Lung (tissue), 12 donors: ENCODE results near the gene KCND3. TPM values are rescaled to one million over a fixed set of nuclear protein-coding genes. Genes with fewer than 3 reads are reported as not detected.

ENCODE experiments used
- ATAC-seq: fragments of 200-7000 bp; cut with Tn5 transposase; one replicate; pipeline ENCODE4 v1.9.1; 2020; ENCODE audit warnings: moderate number of reproducible peaks; ENCODE audit not compliant: insufficient read depth, low FRiP score
- DNase-seq, 3 donors: peaks; one replicate each; pipeline ENCODE4 v3.0.0-alpha.2; 2013 to 2017
- H3K27ac ChIP-seq, 2 donors: one replicate each; pipeline ENCODE4 v1.5.1; 2013; ENCODE audit warnings: mild to moderate bottlenecking in 2 of 2, moderate library complexity in 2 of 2, control low read depth in 1 of 2, inconsistent platforms in 1 of 2, low read depth in 1 of 2, low read length in 1 of 2
- H3K27me3 ChIP-seq, 3 donors: one replicate each; pipeline ENCODE4 v1.5.1; 2013; ENCODE audit warnings: low read length in 2 of 3; ENCODE audit not compliant: control insufficient read depth in 3 of 3, insufficient read depth in 3 of 3
- H3K36me3 ChIP-seq, 4 donors: one replicate each; pipeline ENCODE4 v1.5.1; 2013; ENCODE audit warnings: low read length in 4 of 4, mild to moderate bottlenecking in 1 of 4, moderate library complexity in 1 of 4; ENCODE audit not compliant: control insufficient read depth in 4 of 4, insufficient read depth in 4 of 4
- H3K4me1 ChIP-seq, 5 donors: one replicate each; pipeline ENCODE4 v1.5.1; 2013; ENCODE audit warnings: low read length in 5 of 5, mild to moderate bottlenecking in 2 of 5, moderate library complexity in 1 of 5; ENCODE audit not compliant: control insufficient read depth in 5 of 5, insufficient read depth in 5 of 5
- H3K4me3 ChIP-seq: one replicate; pipeline ENCODE4 v1.5.1; 2013; ENCODE audit warnings: mild to moderate bottlenecking, control low read depth, moderate library complexity
- H3K9ac ChIP-seq, 2 donors: one replicate each; pipeline ENCODE4 v1.5.1; 2013; ENCODE audit warnings: low read length in 2 of 2, control low read depth in 1 of 2; ENCODE audit not compliant: insufficient read depth in 1 of 2
- H3K9me3 ChIP-seq, 4 donors: one replicate each; pipeline ENCODE4 v1.5.1; 2013; ENCODE audit warnings: low read length in 3 of 4, mild to moderate bottlenecking in 1 of 4, moderate library complexity in 1 of 4; ENCODE audit not compliant: control insufficient read depth in 4 of 4, insufficient read depth in 3 of 4
- WGBS, 2 donors: extraction: QIAGEN DNeasy Blood & Tissue Kit; methylation state at CpG; one replicate each; pipeline ENCODE4 v1.1.7; 2013; 5-methylcytosine and 5-hydroxymethylcytosine counted together
- polyA plus RNA-seq, 2 donors: library from polyadenylated mRNA; stranded (reverse); fragments of 200-250 nt; gene quantifications; one replicate each; pipeline ENCODE4 v1.2.1, GENCODE V29; 2013
- total RNA-seq, 2 donors: library from RNA; depleted of rRNA in 1 of 2; stranded (reverse); fragments of >200 nt in 1 of 2; gene quantifications; one replicate each; pipeline ENCODE4 v1.2.1, GENCODE V29; 2014 to 2021
- TF ChIP-seq, protein P1 (sequence below): IDR thresholded peaks from 2 replicates; pipeline ENCODE4 v1.5.1; 2012; ENCODE audit warnings: mild to moderate bottlenecking; ENCODE audit errors: control extremely low read depth, extremely low read depth
- donor health status: control.
- donor health status: control.
- donor health status: Bipolar disorder and iron deficiency.
- donor health status: healthy.
- donor health status: DM: yes; HTN: yes; CAD: no.

The KCND3 gene
- total and polyA plus RNA-seq, 4 donors: 1.3 to 12.1 (median 4.9) TPM

- Histone ChIP-seq H3K9me3 (no peaks in the 10 kb centered on the region), H3K9ac (no peak overlapping the region), H3K4me3 (no peak overlapping the region), H3K36me3 (no peaks in the 10 kb centered on the region), H3K4me1 (no peaks in the 10 kb centered on the region), H3K27me3 (peaks cover 0 to 5% (median 0%) of the 10 kb centered on the region in 3 donors), H3K27ac (no peak overlapping the region)
- TF ChIP-seq, protein P1, sequence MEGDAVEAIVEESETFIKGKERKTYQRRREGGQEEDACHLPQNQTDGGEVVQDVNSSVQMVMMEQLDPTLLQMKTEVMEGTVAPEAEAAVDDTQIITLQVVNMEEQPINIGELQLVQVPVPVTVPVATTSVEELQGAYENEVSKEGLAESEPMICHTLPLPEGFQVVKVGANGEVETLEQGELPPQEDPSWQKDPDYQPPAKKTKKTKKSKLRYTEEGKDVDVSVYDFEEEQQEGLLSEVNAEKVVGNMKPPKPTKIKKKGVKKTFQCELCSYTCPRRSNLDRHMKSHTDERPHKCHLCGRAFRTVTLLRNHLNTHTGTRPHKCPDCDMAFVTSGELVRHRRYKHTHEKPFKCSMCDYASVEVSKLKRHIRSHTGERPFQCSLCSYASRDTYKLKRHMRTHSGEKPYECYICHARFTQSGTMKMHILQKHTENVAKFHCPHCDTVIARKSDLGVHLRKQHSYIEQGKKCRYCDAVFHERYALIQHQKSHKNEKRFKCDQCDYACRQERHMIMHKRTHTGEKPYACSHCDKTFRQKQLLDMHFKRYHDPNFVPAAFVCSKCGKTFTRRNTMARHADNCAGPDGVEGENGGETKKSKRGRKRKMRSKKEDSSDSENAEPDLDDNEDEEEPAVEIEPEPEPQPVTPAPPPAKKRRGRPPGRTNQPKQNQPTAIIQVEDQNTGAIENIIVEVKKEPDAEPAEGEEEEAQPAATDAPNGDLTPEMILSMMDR: no peak
- DNase-seq (peak in 1 of 3 donors; percentile 15), ATAC-seq (no peak)
- 67 to 80% methylated on average over 5 of the region's 5 CpGs for WGBS, 2 donors
These were observed 40.7 kb upstream of the KCND3 start for GRCh38 chr1:112030157-112030556.

DNA sequence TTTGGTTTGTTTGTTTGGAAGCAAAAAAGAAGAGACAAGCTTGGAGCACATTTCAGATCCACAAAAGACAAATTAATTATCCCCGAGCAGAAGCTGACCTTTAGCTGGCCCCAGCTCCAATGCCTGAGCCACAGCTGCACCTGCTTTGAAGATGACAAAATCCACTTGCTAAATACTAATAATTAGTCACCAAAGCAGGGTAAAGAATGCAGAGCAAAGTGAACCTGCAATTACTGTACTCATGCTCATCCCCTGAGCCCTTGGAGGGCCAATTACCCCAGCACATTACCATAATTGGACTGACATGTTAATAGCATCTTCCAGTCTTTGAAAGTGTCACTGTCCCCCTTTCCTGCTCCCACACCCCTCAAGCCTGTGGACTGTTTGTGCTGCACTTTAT is 38.2 kb upstream of the KCND3 start:
- no peaks in the 10 kb centered on the region for H3K9me3 ChIP-seq
- H3K27me3 ChIP-seq: peaks cover 0 to 5% (median 0%) of the 10 kb centered on the region in 3 donors
- H3K4me1 ChIP-seq: no peaks in the 10 kb centered on the region
- no peak overlapping the region for H3K27ac ChIP-seq
- H3K4me3 ChIP-seq: no peak overlapping the region
- TF ChIP-seq, protein P1: no peak
- WGBS, 2 donors: 71 to 74% methylated on average over 1 of the region's 1 CpG
- DNase-seq: no peak
- ATAC-seq: peak; percentile 22
- no peak overlapping the region for H3K9ac ChIP-seq
- no peaks in the 10 kb centered on the region for H3K36me3 ChIP-seq

DNA sequence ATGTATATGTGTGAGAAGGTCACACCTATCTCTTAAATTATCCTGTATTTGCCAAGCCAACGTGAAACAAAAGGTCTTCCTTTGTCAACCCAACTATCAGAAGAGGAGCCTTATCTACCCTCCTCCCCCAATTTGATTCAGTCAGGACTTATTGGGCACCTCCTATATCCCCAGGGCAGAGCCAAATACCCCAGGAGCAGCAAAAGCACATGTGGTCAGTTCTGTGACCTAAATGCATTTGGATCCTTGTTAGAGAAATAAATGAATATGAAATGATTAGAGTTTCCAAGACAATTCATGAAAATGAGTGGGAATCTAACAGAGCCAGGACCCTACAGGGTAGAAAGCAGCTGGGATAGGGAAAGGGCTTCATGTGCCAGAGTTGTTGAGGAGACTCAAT is 37.0 kb upstream of the KCND3 start:
- ATAC-seq: no peak

DNA sequence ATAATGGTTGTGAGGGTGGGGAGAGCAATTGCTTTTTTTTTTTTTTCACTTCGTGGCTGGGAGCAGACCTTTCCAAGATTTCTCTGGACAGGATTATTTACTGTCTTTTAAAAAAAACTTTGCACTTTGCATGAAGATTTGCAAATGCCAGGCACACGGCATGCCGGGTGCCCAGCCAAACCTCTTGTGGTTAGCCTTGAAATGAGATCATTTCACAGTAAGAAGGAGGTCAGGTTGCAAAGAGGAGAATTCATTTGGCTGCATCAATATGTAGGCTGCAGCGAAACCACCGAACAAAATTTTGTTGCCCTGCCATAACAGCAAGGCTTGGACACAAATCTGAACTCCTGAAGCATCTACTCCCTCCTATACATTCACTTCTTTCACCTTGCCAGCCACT is 36.5 kb upstream of the KCND3 start:
- Histone ChIP-seq H3K4me3 (no peak overlapping the region), H3K9me3 (no peaks in the 10 kb centered on the region), H3K9ac (no peak overlapping the region), H3K36me3 (no peaks in the 10 kb centered on the region), H3K27me3 (peaks cover 0 to 5% (median 0%) of the 10 kb centered on the region in 3 donors), H3K4me1 (no peaks in the 10 kb centered on the region), H3K27ac (no peak overlapping the region)
- WGBS, 2 donors: 62 to 80% methylated on average over 5 of the region's 5 CpGs
- DNase-seq (no peak), ATAC-seq (no peak)
- TF ChIP-seq, protein P1: no peak

More for the DNA sequence above, 37.0 kb upstream of the KCND3 start:
- Histone ChIP-seq H3K27ac (no peak overlapping the region), H3K4me1 (no peaks in the 10 kb centered on the region), H3K4me3 (no peak overlapping the region), H3K36me3 (no peaks in the 10 kb centered on the region), H3K9ac (no peak overlapping the region), H3K9me3 (no peaks in the 10 kb centered on the region), H3K27me3 (peaks cover 0 to 5% (median 0%) of the 10 kb centered on the region in 3 donors)
- DNase-seq: no peak
- TF ChIP-seq, protein P1: no peak
- WGBS, 2 donors: 50 to 62% methylated on average over 1 of the region's 1 CpG
